Ammon's horn (tissue), 1 donor: ENCODE data around the gene TWF1.
A peak's percentile ranks its signal among the peaks of the same experiment; 100 is the strongest.
"Not testable (repeated sequence)": the region's sequence is repeated elsewhere in the genome, so short reads cannot be mapped to it uniquely, and the experiment has no call there.

ENCODE experiments used
- DNase-seq: peaks from one replicate; pipeline ENCODE4 v3.0.0-alpha.2; 2016; ENCODE audit warnings: low spot score

The TWF1 gene

GRCh38 chr12:43805149-43805859 lies 813 bp downstream of the TWF1 start:
- DNase-seq: no peak

DNA sequence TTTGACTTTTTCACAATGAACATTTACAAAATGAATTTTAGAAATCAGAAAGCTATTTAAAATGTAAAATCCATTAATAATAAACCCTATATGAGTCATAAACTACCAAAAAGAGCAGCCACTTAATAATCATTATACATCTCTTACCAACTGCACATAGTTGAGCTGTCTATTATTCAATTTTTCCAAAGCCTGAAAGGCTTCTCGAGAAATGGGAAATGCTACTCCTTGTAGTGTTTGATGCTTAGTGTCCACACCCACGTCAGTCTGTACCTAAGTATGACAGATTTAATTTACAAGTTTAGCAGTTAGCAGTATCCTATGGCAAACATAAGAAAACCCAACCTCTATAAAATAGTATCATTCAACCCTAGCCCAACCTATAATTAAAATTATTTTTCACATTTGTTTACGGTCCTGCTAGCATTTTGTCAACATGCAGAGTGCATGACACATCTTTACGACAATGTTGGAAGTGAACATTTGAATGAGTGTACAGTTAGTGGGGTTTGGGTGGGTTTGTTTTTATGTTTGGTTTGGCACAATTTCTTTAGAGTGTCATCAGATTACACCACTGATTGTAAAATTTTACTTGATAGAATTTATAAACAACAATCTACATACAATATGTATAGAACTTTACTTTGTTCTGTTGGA lies 8.4 kb downstream of the TWF1 start:
- no peak for DNase-seq

- DNase-seq: no peak
These were observed 10.3 kb downstream of the TWF1 start for GRCh38 chr12:43795716-43796280.

DNA sequence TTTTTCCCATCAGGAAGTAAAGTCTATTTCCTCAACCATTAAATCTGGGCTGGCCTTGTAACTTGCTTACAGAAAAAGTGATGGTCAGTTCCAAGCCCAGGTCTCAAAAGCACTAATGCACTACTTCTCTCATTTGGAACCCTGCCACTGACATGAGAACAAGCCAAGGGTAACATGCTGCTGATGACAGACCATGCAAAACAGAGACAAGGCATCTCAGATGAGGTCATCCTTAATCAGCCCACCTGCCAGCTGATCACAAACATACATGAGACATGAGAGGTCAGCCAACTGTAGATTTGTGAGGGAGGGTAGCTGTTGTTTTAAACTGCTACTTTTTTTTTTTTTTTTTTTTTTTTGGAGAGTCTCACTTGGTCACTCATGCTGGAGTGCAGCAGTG lies 16.2 kb downstream of the TWF1 start:
- no peak for DNase-seq

GRCh38 chr12:43786899-43787693 lies 19.0 kb downstream of the TWF1 start:
- DNase-seq: no peak

- no peak for DNase-seq
These were observed 29.6 kb downstream of the TWF1 start for GRCh38 chr12:43776498-43776897.

DNA sequence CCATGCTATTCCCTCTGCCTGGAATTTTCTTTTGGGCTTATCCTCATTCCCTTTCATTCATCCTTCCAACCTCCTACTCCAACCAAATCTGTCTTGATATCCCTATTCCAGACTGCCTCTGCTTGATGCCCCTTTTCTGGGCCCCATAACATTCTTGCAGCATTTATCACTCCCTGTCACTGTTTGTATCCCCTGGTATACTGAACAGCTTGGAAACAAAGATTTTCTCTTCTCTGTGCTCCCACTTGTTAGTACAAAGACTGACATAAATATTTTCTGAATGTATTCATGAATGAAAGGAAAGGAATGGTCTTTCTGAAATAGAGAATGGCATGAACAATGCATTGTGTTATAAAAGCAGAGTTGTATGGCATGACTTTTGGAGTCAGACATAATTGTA lies 39.8 kb downstream of the TWF1 start:
- no peak for DNase-seq

DNA sequence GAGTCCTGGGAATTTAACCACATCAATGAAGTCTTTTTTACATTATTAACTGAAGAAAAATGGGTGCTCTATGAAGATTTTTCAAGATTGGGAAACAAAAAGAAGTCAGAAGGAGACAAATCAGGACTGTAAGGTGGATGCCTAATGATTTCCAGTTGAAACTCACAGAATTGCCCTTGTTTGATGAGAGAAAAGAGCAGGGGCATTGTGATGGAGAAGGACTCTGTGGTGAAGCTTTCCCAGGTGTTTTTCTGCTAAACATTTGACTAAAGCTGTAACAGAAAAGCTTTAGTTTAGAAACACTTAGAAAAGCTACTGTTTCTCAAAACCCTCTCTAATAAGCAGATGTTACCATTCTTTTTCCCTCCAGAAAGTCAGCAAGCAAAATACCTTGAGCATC lies 41.6 kb downstream of the TWF1 start:
- no peak for DNase-seq

- no peak for DNase-seq
These were observed 42.3 kb downstream of the TWF1 start for GRCh38 chr12:43763769-43764168.

DNA sequence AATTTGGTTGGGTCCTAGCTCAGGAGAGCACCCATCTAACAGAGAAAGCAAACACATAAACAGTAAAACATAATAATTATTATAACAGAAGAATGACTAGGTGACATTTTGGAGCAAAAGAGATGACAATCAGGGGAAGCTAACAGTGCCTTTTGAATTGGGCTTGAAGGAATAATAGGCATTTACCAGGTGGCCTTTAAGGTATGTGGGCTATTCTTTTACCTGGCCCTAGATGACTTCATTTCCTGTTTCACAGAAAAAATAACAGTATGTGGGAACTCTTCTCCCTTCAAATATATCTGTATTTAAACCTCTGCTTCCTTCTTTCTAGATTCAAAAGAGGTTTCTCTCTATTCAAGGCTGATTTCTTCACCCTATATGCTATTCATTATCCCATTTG lies 43.5 kb downstream of the TWF1 start:
- no peak for DNase-seq

DNA sequence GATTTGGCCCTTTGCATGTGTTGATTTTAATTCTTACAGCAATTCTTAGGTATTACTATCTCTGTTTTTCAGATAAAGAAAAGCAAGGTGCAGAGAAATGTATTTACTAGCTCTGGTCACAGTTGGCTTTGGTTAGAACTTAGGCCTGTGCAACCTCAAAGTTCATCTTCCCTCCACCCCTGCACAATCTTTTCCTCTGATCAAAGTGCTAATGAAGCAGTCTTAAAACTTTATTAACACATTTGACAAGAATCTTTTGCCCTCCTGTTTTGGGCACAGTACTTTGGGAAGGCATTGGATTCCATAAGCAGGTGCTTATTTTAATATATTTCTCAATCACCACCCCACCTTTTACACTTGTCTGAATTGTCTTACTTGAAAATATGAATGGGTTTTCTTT lies 44.6 kb downstream of the TWF1 start:
- no peak for DNase-seq

DNA sequence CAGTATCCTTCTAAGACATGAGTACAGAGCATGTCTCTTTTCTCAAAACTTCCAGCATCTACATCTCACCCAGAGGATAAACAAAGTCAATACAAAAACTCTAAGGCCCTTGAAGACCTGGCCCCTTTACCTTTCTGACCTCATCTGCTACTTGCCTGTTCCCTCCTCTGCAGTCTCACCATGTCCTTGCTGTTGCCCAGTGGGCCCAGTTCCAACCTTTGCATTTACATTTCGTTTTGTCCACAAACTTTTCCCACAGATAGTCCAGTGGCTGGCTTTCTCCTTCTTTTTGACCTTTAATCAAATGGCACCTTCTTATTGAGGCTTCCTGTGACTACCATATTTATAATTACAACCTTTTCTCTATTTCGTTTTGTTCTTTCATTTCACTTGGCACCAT lies 45.7 kb downstream of the TWF1 start:
- no peak for DNase-seq

DNA sequence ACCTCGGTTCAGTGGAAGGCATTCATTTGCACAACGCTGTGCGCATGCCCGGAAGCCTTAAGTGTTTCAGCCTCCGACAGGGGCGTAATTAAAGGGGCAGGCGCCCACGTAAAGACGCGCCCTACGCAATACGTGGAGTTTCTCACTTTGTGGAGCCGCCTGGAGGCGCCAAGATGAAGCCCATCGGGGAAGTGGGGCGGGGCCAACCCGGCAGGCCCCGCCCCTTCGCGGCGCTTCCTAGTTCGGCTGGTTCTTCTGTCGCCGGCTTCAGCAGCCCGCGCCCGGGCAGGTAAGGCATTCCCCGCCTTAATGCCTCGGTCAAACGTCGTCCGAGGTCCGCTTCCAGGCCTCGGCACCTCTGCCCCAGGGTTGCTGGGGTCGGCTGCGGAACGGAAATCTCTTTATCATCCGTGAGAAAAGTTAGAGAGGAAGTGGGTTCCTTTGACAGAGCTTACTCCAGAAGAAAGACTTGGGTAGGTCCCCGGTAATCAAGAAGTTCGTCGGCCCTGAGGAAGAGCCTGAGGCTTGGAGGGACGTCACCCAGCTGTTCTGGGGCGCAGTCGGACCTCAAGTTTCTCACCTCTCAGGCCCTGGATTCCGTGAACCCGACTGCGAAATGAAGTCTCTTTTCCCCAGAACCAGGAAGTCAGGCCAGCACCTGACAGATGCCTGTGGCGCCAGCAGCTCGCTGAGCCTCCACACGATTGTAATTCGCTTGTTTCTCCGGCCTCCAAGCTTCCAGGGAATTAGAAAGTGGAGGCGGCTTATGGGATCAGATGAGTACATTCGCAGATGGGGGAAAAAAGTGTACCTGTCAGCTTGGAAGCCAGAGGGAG lies 47.2 kb downstream of the TWF1 start, which contains the start of the genes IRAK4 and PUS7L:
Gene IRAK4 (plus strand): TSS at position 224 of the 836 bp plus-strand sequence. CDS start 9,161 bp downstream, outside the sequence.
Gene PUS7L (minus strand): TSS at position 63 of the 836 bp plus-strand sequence. CDS start 3,545 bp downstream, outside the sequence.
- DNase-seq: peak; percentile 98

DNA sequence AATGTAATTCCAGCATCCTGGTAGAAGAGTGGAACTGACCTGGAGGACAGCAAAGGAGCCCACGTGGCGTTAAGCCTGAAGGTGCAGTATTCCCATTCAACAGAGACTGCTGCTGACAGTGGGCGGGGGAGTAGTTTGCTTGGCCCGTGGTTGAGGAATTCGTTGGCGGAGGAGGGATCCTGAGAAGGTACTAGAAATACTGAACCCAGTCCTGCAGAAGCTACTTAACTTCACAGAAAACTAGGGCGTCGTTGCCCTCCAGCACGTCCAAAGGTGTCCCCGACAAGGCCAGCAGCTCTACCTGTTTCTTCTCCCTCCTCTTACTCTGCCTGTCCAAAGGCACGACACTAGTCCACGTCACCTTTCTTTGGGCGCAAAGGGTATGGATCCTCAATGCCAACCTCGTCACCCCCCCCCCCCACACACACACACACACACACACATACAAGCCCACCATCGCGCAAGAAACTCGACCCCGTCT lies 47.8 kb downstream of the TWF1 start:
- peak; percentile 59 for DNase-seq

- no peak for DNase-seq
These were observed 52.1 kb downstream of the TWF1 start for GRCh38 chr12:43754015-43754414.

GRCh38 chr12:43751360-43751759 lies 54.8 kb downstream of the TWF1 start:
- DNase-seq: not testable (repeated sequence)

DNA sequence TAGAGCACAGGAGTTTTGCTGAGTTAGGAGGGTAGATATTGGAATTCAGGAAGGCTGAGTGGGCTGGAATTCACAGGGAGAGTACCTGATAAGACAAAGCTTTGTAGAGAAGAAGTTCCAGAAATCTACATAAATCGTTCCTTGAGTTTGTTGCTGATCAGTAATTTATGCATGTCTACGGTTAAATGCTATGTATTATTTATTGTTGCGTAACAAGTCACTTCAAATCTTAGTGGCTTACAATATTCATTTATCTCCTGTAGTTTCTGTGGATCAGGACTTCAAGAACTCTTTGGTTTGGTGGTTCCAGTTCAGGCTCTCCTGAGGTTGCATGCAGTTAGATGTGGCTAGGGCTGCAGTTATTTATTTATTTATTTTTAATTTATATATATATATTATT lies 55.3 kb downstream of the TWF1 start:
- no peak for DNase-seq

- no peak for DNase-seq
These were observed 57.1 kb downstream of the TWF1 start for GRCh38 chr12:43749016-43749415.

DNA sequence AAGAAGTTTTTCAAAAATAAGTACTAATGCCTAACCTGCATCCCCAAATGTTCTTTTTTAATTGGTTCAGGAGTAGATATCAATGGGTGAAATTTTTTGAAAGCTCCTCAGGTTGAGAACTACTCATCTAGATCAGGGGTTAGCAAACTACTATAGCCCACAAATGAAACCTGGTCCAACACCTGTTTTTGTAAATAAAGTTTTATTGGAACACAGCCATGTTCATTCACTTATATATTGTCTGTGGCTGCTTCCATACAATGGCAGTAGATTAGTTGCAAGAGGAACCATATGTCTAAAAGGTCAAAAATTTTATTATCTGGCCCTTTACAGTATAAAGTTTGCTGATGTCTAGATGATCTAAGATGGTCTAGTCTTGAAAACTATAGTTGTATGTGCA lies 61.3 kb downstream of the TWF1 start:
- no peak for DNase-seq
